ENCODE measurements around the gene PLA2G4E. TPM values are rescaled to one million over a fixed set of nuclear protein-coding genes. Genes with fewer than 3 reads are reported as not detected.
A peak's percentile ranks its signal among the peaks of the same experiment; 100 is the strongest.

The PLA2G4E gene
- total RNA-seq, 1 donor from 2014 or later, result not detected

- DNase-seq (peak; percentile 22), ATAC-seq (ENCODE audit: poor library complexity) (no peak)
- intact Hi-C loops (cut with DNase I), result no loop called here
Observed at GRCh38 chr15:41997845-41998244, 23.0 kb downstream of the PLA2G4E start.

GRCh38 chr15:41996921-41997592, 23.8 kb downstream of the PLA2G4E start:
- intact Hi-C loops (cut with DNase I), result no loop called here
- DNase-seq (peak; percentile 20), ATAC-seq (ENCODE audit: poor library complexity) (peak; percentile 33)

GRCh38 chr15:41996376-41996775, 24.5 kb downstream of the PLA2G4E start:
- DNase-seq (peak; percentile 25), ATAC-seq (ENCODE audit: poor library complexity) (no peak)
- intact Hi-C loops (cut with DNase I), result no loop called here

- intact Hi-C loops (cut with DNase I), result no loop called here
- DNase-seq (no peak), ATAC-seq (ENCODE audit: poor library complexity) (no peak)
Observed at GRCh38 chr15:41995476-41995855, 25.4 kb downstream of the PLA2G4E start.

- intact Hi-C loops (cut with DNase I), result no loop called here
- ATAC-seq (ENCODE audit: poor library complexity), result no peak
- DNase-seq, result no peak
Observed at GRCh38 chr15:41994772-41995475, 25.9 kb downstream of the PLA2G4E start.

GRCh38 chr15:41994171-41994650, 26.6 kb downstream of the PLA2G4E start:
- no peak for ATAC-seq (ENCODE audit: poor library complexity)
- intact Hi-C loops (cut with DNase I), result no loop called here
- no peak for DNase-seq

- DNase-seq, result no peak
- no peak for ATAC-seq (ENCODE audit: poor library complexity)
- intact Hi-C loops (cut with DNase I), result no loop called here
Observed at GRCh38 chr15:41993472-41994170, 27.2 kb downstream of the PLA2G4E start.

GRCh38 chr15:41992803-41993190, 28.0 kb downstream of the PLA2G4E start:
- no peak for DNase-seq
- intact Hi-C loops (cut with DNase I), result no loop called here
- no peak for ATAC-seq (ENCODE audit: poor library complexity)

GRCh38 chr15:41992151-41992802, 28.6 kb downstream of the PLA2G4E start:
- ATAC-seq (ENCODE audit: poor library complexity) (no peak), DNase-seq (no peak)
- intact Hi-C loops (cut with DNase I), result no loop called here

GRCh38 chr15:41990691-41991090, 30.2 kb downstream of the PLA2G4E start:
- ATAC-seq (ENCODE audit: poor library complexity) (no peak), DNase-seq (no peak)
- intact Hi-C loops (cut with DNase I), result no loop called here

GRCh38 chr15:41990243-41990605, 30.6 kb downstream of the PLA2G4E start:
- ATAC-seq (ENCODE audit: poor library complexity) (no peak), DNase-seq (no peak)
- intact Hi-C loops (cut with DNase I), result no loop called here

- ATAC-seq (ENCODE audit: poor library complexity), result peak; percentile 95
- DNase-seq, result peak; percentile 89
- intact Hi-C loops (cut with DNase I), result loop anchor here (2.0 to 5.0 kb wide), 2 partner anchors 67 to 148 kb away; no protein-coding TSS in a partner anchor
Observed at GRCh38 chr15:41989573-41990242, 31.1 kb downstream of the PLA2G4E start.

GRCh38 chr15:41988896-41989572, 31.8 kb downstream of the PLA2G4E start:
- intact Hi-C loops (cut with DNase I), result loop anchor here (2.0 to 5.0 kb wide), 2 partner anchors 68 to 148 kb away; no protein-coding TSS in a partner anchor
- ATAC-seq (ENCODE audit: poor library complexity) (no peak), DNase-seq (no peak)

GRCh38 chr15:41987925-41988275, 32.9 kb downstream of the PLA2G4E start:
- DNase-seq (no peak), ATAC-seq (ENCODE audit: poor library complexity) (no peak)
- intact Hi-C loops (cut with DNase I), result loop anchor here (2.0 to 5.0 kb wide), 2 partner anchors 69 to 149 kb away; no protein-coding TSS in a partner anchor

- no peak for DNase-seq
- intact Hi-C loops (cut with DNase I), result loop anchor here (5.0 kb wide), 1 partner anchor 150 kb away; no protein-coding TSS in a partner anchor
Observed at GRCh38 chr15:41987246-41987924, 33.5 kb downstream of the PLA2G4E start.

GRCh38 chr15:41985236-41986160, 35.3 kb downstream of the PLA2G4E start:
- DNase-seq (no peak), ATAC-seq (ENCODE audit: poor library complexity) (no peak)
- intact Hi-C loops (cut with DNase I), result loop anchor here (5.0 kb wide), 1 partner anchor 152 kb away; no protein-coding TSS in a partner anchor

More at GRCh38 chr15:41987246-41987924, 33.5 kb downstream of the PLA2G4E start:
- no peak for ATAC-seq (ENCODE audit: poor library complexity)

All from Right ventricle myocardium superior (tissue), 1 donor.